HL-60 (cell line): ENCODE results near the gene ASB15.

ENCODE experiments used
- POLR2AphosphoS5 ChIP-seq: IDR thresholded peaks from 2 replicates; pipeline ENCODE4 v1.6.1; 2012; ENCODE audit warnings: low read depth
- TF ChIP-seq, protein P1 (sequence below): IDR thresholded peaks from one replicate; pipeline ENCODE4 v1.5.1; 2011; ENCODE audit warnings: low read length, control low read depth, inconsistent platforms; ENCODE audit not compliant: insufficient read depth

DNA sequence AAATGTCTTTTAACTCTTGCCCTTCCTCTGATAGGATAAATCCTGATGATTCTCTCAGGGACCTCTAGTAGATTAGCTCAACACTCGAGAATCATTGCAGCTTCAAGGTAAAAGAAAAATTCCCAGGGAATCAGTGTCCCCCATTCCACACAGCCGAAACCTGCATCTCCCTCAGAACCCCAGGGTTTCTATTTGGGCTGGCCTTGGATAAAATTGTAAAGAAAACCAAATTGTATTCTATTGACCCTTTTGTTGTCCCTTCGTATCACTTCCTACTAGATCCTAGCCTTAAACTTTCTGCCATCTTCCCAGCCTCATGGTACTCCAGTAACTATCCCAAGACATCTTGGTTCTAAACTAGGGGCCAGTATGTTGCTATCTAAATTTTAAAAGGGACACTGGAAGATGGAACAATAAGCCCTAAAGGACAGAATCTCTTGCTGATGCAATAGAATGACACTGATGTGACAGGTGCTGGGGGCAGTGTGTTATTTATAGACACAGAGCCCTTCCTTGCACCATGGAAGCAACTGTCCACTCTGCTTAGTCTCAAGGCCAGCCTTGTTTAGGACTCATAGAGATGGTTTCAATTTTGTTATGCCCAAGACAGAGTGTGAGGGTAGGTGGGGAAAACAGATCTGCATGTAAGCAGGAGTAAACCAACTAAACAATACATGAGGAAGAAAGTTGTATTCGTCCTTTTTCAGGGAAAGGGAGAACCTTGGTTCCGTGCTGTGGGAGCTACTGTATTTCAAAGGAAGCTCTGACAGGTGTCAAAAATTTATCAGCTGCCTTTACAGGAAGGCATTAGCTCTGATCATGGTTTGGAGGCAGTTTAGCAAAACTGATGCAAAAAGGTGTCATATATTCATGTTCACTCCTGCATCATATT, 7.6 kb downstream of the ASB15 start:
- no peak for TF ChIP-seq POLR2AphosphoS5
- TF ChIP-seq, protein P1, sequence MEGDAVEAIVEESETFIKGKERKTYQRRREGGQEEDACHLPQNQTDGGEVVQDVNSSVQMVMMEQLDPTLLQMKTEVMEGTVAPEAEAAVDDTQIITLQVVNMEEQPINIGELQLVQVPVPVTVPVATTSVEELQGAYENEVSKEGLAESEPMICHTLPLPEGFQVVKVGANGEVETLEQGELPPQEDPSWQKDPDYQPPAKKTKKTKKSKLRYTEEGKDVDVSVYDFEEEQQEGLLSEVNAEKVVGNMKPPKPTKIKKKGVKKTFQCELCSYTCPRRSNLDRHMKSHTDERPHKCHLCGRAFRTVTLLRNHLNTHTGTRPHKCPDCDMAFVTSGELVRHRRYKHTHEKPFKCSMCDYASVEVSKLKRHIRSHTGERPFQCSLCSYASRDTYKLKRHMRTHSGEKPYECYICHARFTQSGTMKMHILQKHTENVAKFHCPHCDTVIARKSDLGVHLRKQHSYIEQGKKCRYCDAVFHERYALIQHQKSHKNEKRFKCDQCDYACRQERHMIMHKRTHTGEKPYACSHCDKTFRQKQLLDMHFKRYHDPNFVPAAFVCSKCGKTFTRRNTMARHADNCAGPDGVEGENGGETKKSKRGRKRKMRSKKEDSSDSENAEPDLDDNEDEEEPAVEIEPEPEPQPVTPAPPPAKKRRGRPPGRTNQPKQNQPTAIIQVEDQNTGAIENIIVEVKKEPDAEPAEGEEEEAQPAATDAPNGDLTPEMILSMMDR: no peak
